Liver (tissue), 9 donors: ENCODE measurements around the gene DNAJC6. TPM values are rescaled to one million over a fixed set of nuclear protein-coding genes. Genes with fewer than 3 reads are reported as not detected.

Experiments
- DNase-seq: peaks from one replicate; pipeline ENCODE4 v3.0.0-alpha.2; 2017; ENCODE audit warnings: low spot score
- H3K27ac ChIP-seq, 2 donors: one replicate each; pipeline ENCODE4 v1.7.0; 2013; ENCODE audit warnings: inconsistent platforms in 2 of 2, low read length in 2 of 2, control low read depth in 1 of 2, low read depth in 1 of 2, mild to moderate bottlenecking in 1 of 2
- H3K27me3 ChIP-seq, 4 donors: one replicate each; pipeline versions ENCODE4 v1.6.1 to v1.7.0; 2013; ENCODE audit warnings: low read length in 3 of 4, inconsistent platforms in 1 of 4, mild to moderate bottlenecking in 1 of 4, moderate library complexity in 1 of 4; ENCODE audit not compliant: control insufficient read depth in 4 of 4, insufficient read depth in 4 of 4
- H3K36me3 ChIP-seq, 4 donors: one replicate each; pipeline versions ENCODE4 v1.6.1 to v1.7.0; 2013; ENCODE audit warnings: low read length in 3 of 4, mild to moderate bottlenecking in 3 of 4, low read depth in 1 of 4, moderate library complexity in 1 of 4; ENCODE audit not compliant: control insufficient read depth in 4 of 4, insufficient read depth in 3 of 4
- H3K4me1 ChIP-seq, 4 donors: one replicate each; pipeline versions ENCODE4 v1.6.1 to v1.7.0; 2013; ENCODE audit warnings: low read length in 3 of 4, mild to moderate bottlenecking in 3 of 4, moderate library complexity in 1 of 4; ENCODE audit not compliant: control insufficient read depth in 4 of 4, insufficient read depth in 4 of 4
- H3K4me3 ChIP-seq, 3 donors: one replicate each; pipeline versions ENCODE4 v1.6.1 to v1.7.0; 2013; ENCODE audit warnings: low read length in 3 of 3, control low read depth in 1 of 3, low read depth in 1 of 3, mild to moderate bottlenecking in 1 of 3
- H3K9ac ChIP-seq, 2 donors: one replicate each; pipeline ENCODE4 v1.7.0; 2013; ENCODE audit warnings: low read length in 2 of 2, mild to moderate bottlenecking in 2 of 2, moderate library complexity in 2 of 2, control low read depth in 1 of 2, low read depth in 1 of 2
- H3K9me3 ChIP-seq, 4 donors: one replicate each; pipeline versions ENCODE4 v1.6.1 to v1.7.0; 2013; ENCODE audit warnings: low read length in 3 of 4; ENCODE audit not compliant: control insufficient read depth in 4 of 4
- ATF3 ChIP-seq: IDR thresholded peaks from 2 replicates; pipeline ENCODE4 v1.6.1; 2016; ENCODE audit warnings: antibody characterized with exemption
- CTCF ChIP-seq: fragments of 150-350 bp; IDR thresholded peaks from 2 replicates; pipeline ENCODE4 v1.5.1; 2017; ENCODE audit warnings: improper control_type of control experiment, low read depth, low read length; ENCODE audit not compliant: missing input control
- EGR1 ChIP-seq, 2 donors: IDR thresholded peaks; 2 replicates each; pipeline ENCODE4 v1.6.1; 2016 to 2018; ENCODE audit warnings: antibody characterized with exemption in 2 of 2, low read depth in 2 of 2
- FOXA1 ChIP-seq: IDR thresholded peaks from 2 replicates; pipeline ENCODE4 v1.6.1; 2016; ENCODE audit warnings: antibody characterized with exemption
- FOXA2 ChIP-seq: IDR thresholded peaks from 2 replicates; pipeline ENCODE4 v1.6.1; 2016; ENCODE audit warnings: antibody characterized with exemption
- GABPA ChIP-seq, 2 donors: IDR thresholded peaks in 1 of 2; conservative IDR thresholded peaks in 1 of 2; 2 replicates each; pipeline ENCODE4 v1.6.1; 2016; ENCODE audit warnings: antibody characterized with exemption in 2 of 2, mild to moderate bottlenecking in 1 of 2, moderate library complexity in 1 of 2
- HNF4A ChIP-seq, 2 donors: conservative IDR thresholded peaks; 2 replicates each; pipeline ENCODE4 v1.6.1; 2016; ENCODE audit warnings: antibody characterized with exemption in 2 of 2, mild to moderate bottlenecking in 2 of 2
- HNF4G ChIP-seq: IDR thresholded peaks from 2 replicates; pipeline ENCODE4 v1.6.1; 2016; ENCODE audit warnings: antibody characterized with exemption
- JUND ChIP-seq, 2 donors: IDR thresholded peaks; 2 replicates each; pipeline ENCODE4 v1.6.1; 2016; ENCODE audit warnings: antibody characterized with exemption in 2 of 2
- MAX ChIP-seq: IDR thresholded peaks from 2 replicates; pipeline ENCODE4 v1.6.1; 2016; ENCODE audit warnings: antibody characterized with exemption
- NR2F2 ChIP-seq: IDR thresholded peaks from 2 replicates; pipeline ENCODE4 v1.6.1; 2016; ENCODE audit warnings: antibody characterized with exemption
- RAD21 ChIP-seq, 2 donors: IDR thresholded peaks; 2 replicates each; pipeline ENCODE4 v1.6.1; 2016; ENCODE audit warnings: antibody characterized with exemption in 2 of 2, mild to moderate bottlenecking in 2 of 2
- REST ChIP-seq: IDR thresholded peaks from 2 replicates; pipeline ENCODE4 v1.6.1; 2016; ENCODE audit warnings: antibody characterized with exemption, mild to moderate bottlenecking
- SP1 ChIP-seq: IDR thresholded peaks from 2 replicates; pipeline ENCODE4 v1.6.1; 2018; ENCODE audit warnings: antibody characterized with exemption, mild to moderate bottlenecking
- TAF1 ChIP-seq: conservative IDR thresholded peaks from 2 replicates; pipeline ENCODE4 v1.6.1; 2016; ENCODE audit warnings: antibody characterized with exemption, mild to moderate bottlenecking
- YY1 ChIP-seq: IDR thresholded peaks from 2 replicates; pipeline ENCODE4 v1.6.1; 2016; ENCODE audit warnings: antibody characterized with exemption, mild to moderate bottlenecking
- ZBTB33 ChIP-seq: IDR thresholded peaks from 2 replicates; pipeline ENCODE4 v1.6.1; 2016; ENCODE audit warnings: antibody characterized with exemption
- WGBS: extraction: QIAGEN DNeasy Blood & Tissue Kit; methylation state at CpG from one replicate; pipeline ENCODE4 v1.1.7; 2013; 5-methylcytosine and 5-hydroxymethylcytosine counted together
- polyA plus RNA-seq, 2 donors: library from polyadenylated mRNA; stranded (reverse) in 1 of 2; unstranded in 1 of 2; fragments of 200-250 nt in 1 of 2; fragments of >200 nt in 1 of 2; fragmentation: Nextera tagmentation in 1 of 2; extraction: Ambion mirVana in 1 of 2; gene quantifications; one replicate each; pipeline versions ENCODE4 v1.2.1 to v1.2.3, GENCODE V29; 2013 to 2015
- total RNA-seq, 2 donors: library from RNA; depleted of rRNA; stranded (reverse); fragments of >200 nt; gene quantifications; one replicate each; pipeline ENCODE4 v1.2.3, GENCODE V29; 2014
- donor health status: healthy.
- donor health status: healthy.
- donor health status: healthy.
- donor health status: healthy.
- donor health status: healthy.

Gene DNAJC6
- total and polyA plus RNA-seq, 4 donors: 0.15 to 35.0 (median 0.30) TPM

GRCh38 chr1:65409816-65410326 is 100.5 kb downstream of the DNAJC6 start:
- Histone ChIP-seq H3K4me3 (no peak overlapping the region), H3K27me3 (no peaks in the 10 kb centered on the region), H3K27ac (no peak overlapping the region), H3K36me3 (no peaks in the 10 kb centered on the region), H3K9me3 (no peaks in the 10 kb centered on the region), H3K9ac (no peak overlapping the region), H3K4me1 (no peaks in the 10 kb centered on the region)
- WGBS: 96% methylated on average over 4 of the region's 4 CpGs
- TF ChIP-seq HNF4G (no peak), CTCF (no peak), EGR1 (IDR thresholded peaks at IDR 0.05; ENCODE audit: low read depth in 2 of 2) (no peak), SP1 (no peak), REST (no peak), FOXA2 (no peak), RAD21 (IDR thresholded peaks at IDR 0.05) (no peak), ZBTB33 (no peak), ATF3 (no peak), YY1 (no peak), NR2F2 (no peak), MAX (no peak), GABPA (IDR thresholded peaks at IDR 0.05 in 1 of 2, conservative IDR thresholded peaks at IDR 0.05 in 1 of 2) (no peak), JUND (IDR thresholded peaks at IDR 0.05) (no peak), HNF4A (conservative IDR thresholded peaks at IDR 0.05) (no peak), FOXA1 (no peak), TAF1 (no peak)
- no peak for DNase-seq
